GM19455 (cell line): ENCODE data around the gene RHOH.

ENCODE experiments used
- ATAC-seq: cut with Tn5 transposase; IDR thresholded peaks from one replicate; pipeline ENCODE4 v1.9.1; 2021; ENCODE audit not compliant: unreplicated experiment

Gene RHOH

GRCh38 chr4:40232610-40233009 lies 35.8 kb downstream of the RHOH start:
- ATAC-seq, result no peak

- ATAC-seq, result no peak
These were observed 36.4 kb downstream of the RHOH start for GRCh38 chr4:40233227-40233626.

GRCh38 chr4:40234519-40235039 lies 37.7 kb downstream of the RHOH start:
- no peak for ATAC-seq

- ATAC-seq, result no peak
These were observed 41.3 kb downstream of the RHOH start for GRCh38 chr4:40238008-40238699.

GRCh38 chr4:40238700-40239548 lies 42.1 kb downstream of the RHOH start:
- ATAC-seq, result no peak

- no peak for ATAC-seq
These were observed 43.3 kb downstream of the RHOH start for GRCh38 chr4:40240040-40240653.

- ATAC-seq, result no peak
These were observed 44.2 kb downstream of the RHOH start for GRCh38 chr4:40241026-40241425.

- ATAC-seq, result no peak
These were observed 45.1 kb downstream of the RHOH start for GRCh38 chr4:40241941-40242340.

- no peak for ATAC-seq
These were observed 46.6 kb downstream of the RHOH start for GRCh38 chr4:40243386-40243948.

GRCh38 chr4:40244606-40245005 lies 47.8 kb downstream of the RHOH start:
- ATAC-seq, result no peak

- ATAC-seq, result no peak
These were observed 48.7 kb downstream of the RHOH start for GRCh38 chr4:40245550-40245949.

GRCh38 chr4:40246011-40246900 lies 49.4 kb downstream of the RHOH start:
- no peak for ATAC-seq

GRCh38 chr4:40246938-40247337 lies 50.1 kb downstream of the RHOH start:
- no peak for ATAC-seq

GRCh38 chr4:40247350-40247749 lies 50.5 kb downstream of the RHOH start:
- ATAC-seq, result no peak

- ATAC-seq, result no peak
These were observed 54.5 kb downstream of the RHOH start for GRCh38 chr4:40251366-40251765.

GRCh38 chr4:40253906-40254305 lies 57.1 kb downstream of the RHOH start:
- no peak for ATAC-seq

- no peak for ATAC-seq
These were observed 58.0 kb downstream of the RHOH start for GRCh38 chr4:40254608-40255392.

GRCh38 chr4:40255393-40256281 lies 58.8 kb downstream of the RHOH start:
- ATAC-seq, result no peak

GRCh38 chr4:40256329-40256728 lies 59.5 kb downstream of the RHOH start:
- no peak for ATAC-seq
